HG02588 (cell line): ENCODE data around the gene IZUMO3.
"Not testable (repeated sequence)": the region's sequence is repeated elsewhere in the genome, so short reads cannot be mapped to it uniquely, and the experiment has no call there.

ENCODE experiments used
- ATAC-seq: cut with Tn5 transposase; IDR thresholded peaks from one replicate; pipeline ENCODE4 v1.9.1; 2021; ENCODE audit warnings: mild to moderate bottlenecking, moderate library complexity; ENCODE audit not compliant: unreplicated experiment

The IZUMO3 gene

GRCh38 chr9:24545847-24546522, at the start of gene IZUMO3:
IZUMO3 (minus strand) TSS chr9:24545897; CDS start chr9:24545649, 248 bp downstream.
- no peak for ATAC-seq

- ATAC-seq: no peak
Measured at GRCh38 chr9:24594234-24594850, 48.6 kb upstream of the IZUMO3 start.

- no peak for ATAC-seq
Measured at GRCh38 chr9:24590432-24590831, 44.7 kb upstream of the IZUMO3 start.

GRCh38 chr9:24587883-24588282, 42.2 kb upstream of the IZUMO3 start:
- ATAC-seq: no peak

GRCh38 chr9:24582146-24583126, 36.7 kb upstream of the IZUMO3 start:
- ATAC-seq: no peak

- ATAC-seq: not testable (repeated sequence)
Measured at GRCh38 chr9:24580005-24580404, 34.3 kb upstream of the IZUMO3 start.

GRCh38 chr9:24572406-24572805, 26.7 kb upstream of the IZUMO3 start:
- no peak for ATAC-seq

- ATAC-seq: no peak
Measured at GRCh38 chr9:24561957-24562356, 16.3 kb upstream of the IZUMO3 start.

GRCh38 chr9:24553183-24553552, 7.5 kb upstream of the IZUMO3 start:
- no peak for ATAC-seq

- ATAC-seq: no peak
Measured at GRCh38 chr9:24552526-24553182, 7.0 kb upstream of the IZUMO3 start.

- no peak for ATAC-seq
Measured at GRCh38 chr9:24545285-24545684, 412 bp downstream of the IZUMO3 start.

GRCh38 chr9:24518545-24518944, 27.2 kb downstream of the IZUMO3 start:
- ATAC-seq: no peak

GRCh38 chr9:24516463-24516862, 29.2 kb downstream of the IZUMO3 start:
- ATAC-seq: no peak

- ATAC-seq: no peak
Measured at GRCh38 chr9:24509850-24510249, 35.8 kb downstream of the IZUMO3 start.

- no peak for ATAC-seq
Measured at GRCh38 chr9:24504521-24504920, 41.2 kb downstream of the IZUMO3 start.

GRCh38 chr9:24502206-24502937, 43.3 kb downstream of the IZUMO3 start:
- no peak for ATAC-seq

- no peak for ATAC-seq
Measured at GRCh38 chr9:24500761-24501160, 44.9 kb downstream of the IZUMO3 start.

GRCh38 chr9:24498632-24499031, 47.1 kb downstream of the IZUMO3 start:
- ATAC-seq: no peak

- no peak for ATAC-seq
Measured at GRCh38 chr9:24497671-24498070, 48.0 kb downstream of the IZUMO3 start.
